ENCODE data around the gene GNG11.

GRCh38 chr7:93964262-93964661 is 42.7 kb downstream of the GNG11 start:
- no peak for TF ChIP-seq PKNOX1 (IDR thresholded peaks at IDR 0.05)
- no peak for TF ChIP-seq BHLHE40 (IDR thresholded peaks at IDR 0.05; ENCODE audit: borderline replicate concordance)
- TF ChIP-seq SP1 (IDR thresholded peaks at IDR 0.05): no peak
- no peak for TF ChIP-seq SUZ12 (IDR thresholded peaks at IDR 0.05)
- no peak for TF ChIP-seq L3MBTL2 (conservative IDR thresholded peaks at IDR 0.05)
- TF ChIP-seq FOXA1 (IDR thresholded peaks at IDR 0.05): no peak
- TF ChIP-seq FOXK2 (IDR thresholded peaks at IDR 0.05): no peak
- no peak for TF ChIP-seq FOXM1 (IDR thresholded peaks at IDR 0.05; ENCODE audit: borderline replicate concordance)
- no peak for TF ChIP-seq LEF1 (IDR thresholded peaks at IDR 0.05; ENCODE audit: borderline replicate concordance)
- no peak for TF ChIP-seq TARDBP (IDR thresholded peaks at IDR 0.05)

Data from HEK293T (cell line).